ENCODE results near the gene ABI3BP. TPM values are rescaled to one million over a fixed set of nuclear protein-coding genes. Genes with fewer than 3 reads are reported as not detected.

Gene ABI3BP
- total RNA-seq, 3 donors from 2014 or later = 13.5 to 70.8 (median 47.0) TPM

GRCh38 chr3:100927775-100928174, 65.4 kb downstream of the ABI3BP start:
- H3K9me3 ChIP-seq = no peaks in the 10 kb centered on the region
- intact Hi-C loops (cut with DNase I, micrococcal nuclease) = no loop called here
- H3K4me1 ChIP-seq (ENCODE audit: low read depth) = no peaks in the 10 kb centered on the region
- ATAC-seq = no peak
- no peaks in the 10 kb centered on the region for H3K36me3 ChIP-seq (ENCODE audit: low read depth)
- DNase-seq = no peak
- TF ChIP-seq CTCF (IDR thresholded peaks at IDR 0.05) = no peak
- H3K4me3 ChIP-seq = no peak overlapping the region

- H3K4me3 ChIP-seq = no peak overlapping the region
- no peak for TF ChIP-seq CTCF (IDR thresholded peaks at IDR 0.05)
- intact Hi-C loops (cut with DNase I, micrococcal nuclease) = no loop called here
- ATAC-seq (no peak), DNase-seq (no peak)
- no peaks in the 10 kb centered on the region for H3K36me3 ChIP-seq (ENCODE audit: low read depth)
- H3K4me1 ChIP-seq (ENCODE audit: low read depth) = no peaks in the 10 kb centered on the region
- no peaks in the 10 kb centered on the region for H3K9me3 ChIP-seq
Observed at GRCh38 chr3:100915706-100916495, 77.3 kb downstream of the ABI3BP start.

DNA sequence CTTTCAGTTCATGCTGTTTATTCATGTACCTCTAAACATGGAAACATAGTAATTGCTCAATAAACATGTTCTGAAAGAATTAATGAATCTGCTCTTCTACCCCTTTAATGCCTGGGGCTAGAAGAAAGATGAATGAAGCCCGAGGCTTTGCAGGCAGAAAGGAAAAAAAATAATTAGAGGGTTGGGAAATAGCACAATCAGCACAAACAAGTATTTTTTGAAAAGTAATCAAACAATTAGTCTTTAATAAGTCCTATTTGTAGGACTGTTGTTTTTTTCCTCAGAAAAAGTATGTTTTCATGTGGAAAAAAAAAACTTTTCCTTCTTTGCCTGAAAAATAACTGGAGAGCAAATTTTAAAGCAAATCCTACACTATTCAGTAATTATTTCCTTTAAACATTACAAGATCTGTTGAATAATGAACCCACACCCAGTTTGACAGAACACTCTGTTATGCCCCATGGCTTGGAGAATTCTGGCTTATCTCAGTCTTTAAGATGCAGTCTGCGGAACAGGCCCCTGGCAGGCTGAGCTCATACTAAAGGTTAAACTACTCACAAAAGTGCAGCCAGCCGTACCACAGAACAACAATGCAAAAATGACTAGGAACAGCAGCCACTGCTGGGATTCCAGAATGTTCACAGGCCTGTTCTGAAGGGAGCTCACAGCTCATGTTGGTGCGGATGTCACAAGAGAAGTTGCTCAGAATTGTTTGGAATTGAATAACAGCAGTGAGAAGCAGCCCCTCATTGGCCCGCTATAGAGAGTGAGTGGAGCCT, 79.2 kb downstream of the ABI3BP start:
- no peak for TF ChIP-seq CTCF (IDR thresholded peaks at IDR 0.05)
- Histone ChIP-seq H3K36me3 (ENCODE audit: low read depth) (no peaks in the 10 kb centered on the region), H3K4me3 (no peak overlapping the region), H3K9me3 (no peaks in the 10 kb centered on the region), H3K4me1 (ENCODE audit: low read depth) (no peaks in the 10 kb centered on the region)
- DNase-seq (peak in 1 of 3 donors; percentile 44), ATAC-seq (no peak)
- intact Hi-C loops (cut with DNase I, micrococcal nuclease) = no loop called here

DNA sequence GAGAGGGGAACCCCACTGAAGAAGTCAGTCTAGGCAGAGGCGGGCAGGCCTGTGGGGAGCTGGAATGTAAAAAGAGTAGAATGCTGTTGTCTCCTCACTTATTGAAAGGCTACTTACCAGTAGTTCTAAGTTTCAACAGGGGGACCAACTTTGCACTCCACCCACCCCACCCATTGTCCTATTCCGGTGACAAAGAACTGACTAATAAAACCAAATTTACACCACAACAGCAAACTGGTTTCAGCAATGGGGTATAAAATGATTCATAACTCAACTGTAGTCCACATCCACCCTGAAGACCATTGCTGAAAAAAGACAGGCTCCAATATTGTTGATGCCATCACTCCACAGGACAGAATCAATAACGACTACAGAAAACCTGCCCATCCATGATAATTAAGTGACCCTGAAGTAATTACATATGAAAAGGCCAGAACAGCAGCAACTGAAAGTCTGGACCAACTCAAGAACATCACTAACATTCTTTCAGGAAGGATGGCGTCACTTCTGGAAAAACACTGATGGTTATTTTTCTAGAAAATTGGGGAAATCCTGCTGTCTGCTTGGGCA, 80.2 kb downstream of the ABI3BP start:
- intact Hi-C loops (cut with DNase I, micrococcal nuclease) = no loop called here
- no peak for TF ChIP-seq CTCF (IDR thresholded peaks at IDR 0.05)
- no peaks in the 10 kb centered on the region for H3K36me3 ChIP-seq (ENCODE audit: low read depth)
- no peaks in the 10 kb centered on the region for H3K9me3 ChIP-seq
- ATAC-seq (no peak), DNase-seq (no peak)
- no peaks in the 10 kb centered on the region for H3K4me1 ChIP-seq (ENCODE audit: low read depth)
- H3K4me3 ChIP-seq = no peak overlapping the region

DNA sequence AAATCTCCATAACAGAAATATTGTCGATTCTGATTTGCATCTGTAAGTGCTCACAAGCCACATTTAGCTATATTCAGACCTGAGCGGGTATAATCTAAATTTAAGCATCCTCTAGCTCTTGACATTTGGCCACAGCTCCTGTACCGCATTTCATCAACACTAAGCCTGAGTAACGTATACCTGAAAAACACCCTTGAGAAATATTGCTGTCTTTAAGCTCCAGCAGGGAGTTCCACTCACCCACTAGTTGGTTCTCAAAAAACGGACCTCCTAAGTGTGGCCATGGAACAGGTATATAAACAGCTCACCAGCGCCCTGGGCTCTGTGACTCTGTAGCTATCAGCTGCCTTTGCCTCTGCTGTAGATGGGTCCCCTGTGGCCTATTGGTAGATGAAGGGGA, 80.7 kb downstream of the ABI3BP start:
- Histone ChIP-seq H3K36me3 (ENCODE audit: low read depth) (no peaks in the 10 kb centered on the region), H3K4me3 (no peak overlapping the region), H3K4me1 (ENCODE audit: low read depth) (no peaks in the 10 kb centered on the region), H3K9me3 (no peaks in the 10 kb centered on the region)
- ATAC-seq = no peak
- no peak for DNase-seq
- intact Hi-C loops (cut with DNase I, micrococcal nuclease) = no loop called here
- TF ChIP-seq CTCF (IDR thresholded peaks at IDR 0.05) = no peak
